HG03025 (cell line): ENCODE data around the gene ITGAV.
A peak's percentile ranks its signal among the peaks of the same experiment; 100 is the strongest.
"Not testable (repeated sequence)": the region's sequence is repeated elsewhere in the genome, so short reads cannot be mapped to it uniquely, and the experiment has no call there.

Experiments used
- ATAC-seq: cut with Tn5 transposase; IDR thresholded peaks from one replicate; pipeline ENCODE4 v1.9.1; 2021; ENCODE audit warnings: mild to moderate bottlenecking, moderate library complexity; ENCODE audit not compliant: unreplicated experiment, low FRiP score

The ITGAV gene

DNA sequence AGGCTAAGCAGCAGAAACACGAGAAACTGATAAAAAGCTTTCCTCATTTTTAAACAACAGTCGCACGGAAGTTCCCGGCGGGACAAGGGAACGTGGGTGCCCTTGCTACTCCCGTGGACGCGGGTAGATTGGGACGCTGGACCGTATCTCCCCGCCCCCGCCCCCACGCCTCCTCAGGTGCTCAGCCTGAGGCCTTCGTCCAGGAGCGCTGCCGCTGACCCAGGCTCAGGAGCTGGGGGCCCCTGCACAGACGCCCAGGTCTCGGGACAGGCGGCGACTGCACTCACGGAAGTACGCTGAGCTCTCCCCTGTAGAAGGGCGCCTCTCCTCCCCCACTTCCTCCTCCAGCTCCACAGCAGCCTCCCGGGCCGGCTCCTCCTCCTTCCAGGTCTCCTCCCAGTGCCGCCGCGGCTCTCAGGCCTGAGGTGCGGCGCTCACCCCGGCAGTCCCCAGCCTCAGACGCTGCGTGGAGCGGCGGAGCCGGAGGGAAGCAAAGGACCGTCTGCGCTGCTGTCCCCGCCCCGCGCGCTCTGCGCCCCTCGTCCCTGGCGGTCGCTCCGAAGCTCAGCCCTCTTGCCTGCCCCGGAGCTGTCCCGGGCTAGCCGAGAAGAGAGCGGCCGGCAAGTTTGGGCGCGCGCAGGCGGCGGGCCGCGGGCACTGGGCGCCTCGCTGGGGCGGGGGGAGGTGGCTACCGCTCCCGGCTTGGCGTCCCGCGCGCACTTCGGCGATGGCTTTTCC, at the start of gene ITGAV:
Gene ITGAV (plus strand): TSS at position 445 of the 738 bp plus-strand sequence. CDS start 283 bp downstream, at position 728.
- ATAC-seq, result peak; percentile 98

GRCh38 chr2:186540941-186541340, 48.9 kb upstream of the ITGAV start:
- no peak for ATAC-seq

GRCh38 chr2:186542002-186542401, 47.9 kb upstream of the ITGAV start:
- no peak for ATAC-seq

DNA sequence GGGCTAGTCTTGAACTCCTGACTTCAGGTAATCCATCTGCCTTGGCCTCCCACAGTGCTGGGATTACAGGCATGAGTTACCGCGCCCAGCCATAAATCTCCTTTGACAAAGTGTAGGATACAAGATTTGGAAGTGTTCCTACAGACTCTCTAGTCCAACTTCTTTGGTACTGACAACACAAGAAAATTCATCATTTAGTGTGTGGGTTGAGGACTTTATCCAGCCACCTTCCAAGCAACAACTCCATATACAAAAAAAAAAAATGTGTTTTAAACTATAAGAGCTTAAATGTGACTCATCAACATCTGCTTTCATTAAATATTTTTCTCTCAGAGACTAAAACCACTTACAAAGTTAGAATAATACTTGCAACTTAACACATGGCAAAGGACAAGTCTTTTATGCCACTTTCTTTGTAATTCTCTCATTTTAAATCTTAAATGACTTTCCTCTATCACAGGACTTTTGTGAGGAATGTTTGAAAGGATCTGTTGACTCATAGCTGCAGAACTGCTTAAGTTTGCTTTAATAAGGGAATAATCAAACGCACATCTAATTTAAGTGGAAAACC, 46.2 kb upstream of the ITGAV start:
- ATAC-seq, result no peak

DNA sequence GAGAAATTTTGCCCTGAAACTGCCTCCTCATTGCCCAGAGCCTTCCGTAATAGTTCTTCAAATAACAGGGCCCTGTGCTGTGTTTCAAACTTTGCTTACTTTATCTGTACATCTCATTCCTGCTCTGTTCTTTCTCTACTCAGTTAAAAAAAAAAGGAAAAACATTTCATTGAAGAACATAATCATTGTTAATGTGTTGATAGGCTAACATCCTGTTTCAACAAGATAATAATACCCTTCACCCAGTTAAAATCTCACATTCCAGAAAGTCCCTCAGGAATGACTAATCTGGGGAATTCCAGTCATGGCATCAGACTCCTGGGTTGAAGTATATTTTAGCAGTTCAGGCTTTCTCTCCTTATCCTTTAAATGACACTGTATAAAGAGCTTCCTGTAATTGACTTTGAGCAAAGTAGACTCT, 45.6 kb upstream of the ITGAV start:
- no peak for ATAC-seq

DNA sequence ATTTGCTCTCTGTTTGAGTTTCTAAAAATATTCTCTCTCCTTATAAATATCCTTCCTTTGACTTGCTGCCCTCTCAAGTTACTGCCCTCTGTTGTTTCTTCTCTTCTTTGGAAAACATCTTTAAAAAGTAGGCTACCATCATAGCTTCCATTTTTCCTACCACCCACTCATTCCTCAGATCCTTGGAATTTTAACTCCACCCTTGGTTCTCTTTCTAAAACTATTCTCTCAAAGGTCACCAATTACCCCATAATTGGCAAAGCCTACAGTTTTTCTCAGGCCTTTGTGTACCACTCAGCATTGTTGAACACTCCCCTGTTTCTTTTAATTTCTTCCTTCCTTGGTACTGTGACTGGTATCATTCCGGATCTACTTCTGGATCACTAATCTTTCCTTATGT, 43.0 kb upstream of the ITGAV start:
- no peak for ATAC-seq

GRCh38 chr2:186551323-186552050, 38.4 kb upstream of the ITGAV start:
- no peak for ATAC-seq

GRCh38 chr2:186554429-186554828, 35.4 kb upstream of the ITGAV start:
- ATAC-seq, result no peak

DNA sequence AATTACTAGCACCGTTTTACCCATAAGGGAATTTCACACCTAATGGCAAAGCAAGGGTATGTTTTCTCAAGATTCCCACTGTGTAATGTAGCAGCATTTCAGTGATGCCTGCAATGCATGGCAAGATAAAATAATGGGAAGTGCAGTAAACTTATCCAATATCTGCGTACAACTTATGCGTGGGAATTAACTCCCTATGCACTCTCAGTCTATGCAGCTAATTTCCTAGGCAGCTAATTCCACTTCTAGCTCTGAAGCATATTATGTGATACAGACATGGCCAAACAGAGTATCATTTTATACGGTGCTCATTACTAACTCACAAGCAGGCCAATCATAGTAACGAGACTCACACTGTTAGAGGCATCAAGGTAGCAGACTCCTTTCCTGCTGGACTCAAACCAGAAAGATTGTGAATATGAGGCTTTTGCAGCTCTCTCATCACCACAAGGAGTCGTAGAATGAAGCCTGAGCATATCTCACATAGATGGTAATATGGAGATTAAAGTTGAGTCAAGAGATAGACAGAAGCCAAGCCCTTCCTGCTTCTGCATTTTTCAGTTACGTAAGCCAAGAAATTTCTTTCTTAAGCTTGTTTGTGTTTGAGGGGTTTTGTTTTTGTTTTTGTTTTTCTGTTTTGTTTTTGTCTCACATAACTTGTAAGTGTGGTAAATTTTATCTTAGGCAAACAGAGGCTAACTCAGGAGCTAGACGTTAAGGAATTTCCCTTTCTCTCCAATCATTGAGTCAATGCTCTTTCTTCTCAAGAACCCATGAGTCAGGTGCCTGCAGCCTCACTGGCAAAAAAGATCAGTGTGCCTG, 34.8 kb upstream of the ITGAV start:
- ATAC-seq, result no peak

- ATAC-seq, result no peak
These were observed 31.2 kb upstream of the ITGAV start for GRCh38 chr2:186558512-186559276.

DNA sequence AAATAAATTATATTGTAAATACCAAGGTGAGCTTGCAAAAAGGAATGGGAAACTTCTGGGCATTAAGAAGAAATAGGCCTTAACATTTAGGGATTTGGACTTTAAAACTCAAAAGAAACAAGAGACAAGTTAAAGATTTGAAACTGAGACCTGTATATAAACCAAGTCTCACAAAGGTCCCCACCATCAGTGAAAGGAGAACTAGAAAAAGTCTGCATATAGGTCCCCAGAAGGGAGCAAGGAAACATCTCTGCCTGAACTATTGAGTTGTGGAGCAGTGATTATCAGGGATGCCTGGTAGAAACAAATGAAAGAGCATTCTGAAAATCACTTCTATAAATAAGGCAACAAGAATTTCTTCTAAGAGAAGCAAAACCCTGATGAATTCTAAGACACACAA, 30.5 kb upstream of the ITGAV start:
- ATAC-seq, result peak; percentile 81

GRCh38 chr2:186559848-186560247, 30.0 kb upstream of the ITGAV start:
- ATAC-seq, result peak; percentile 81

DNA sequence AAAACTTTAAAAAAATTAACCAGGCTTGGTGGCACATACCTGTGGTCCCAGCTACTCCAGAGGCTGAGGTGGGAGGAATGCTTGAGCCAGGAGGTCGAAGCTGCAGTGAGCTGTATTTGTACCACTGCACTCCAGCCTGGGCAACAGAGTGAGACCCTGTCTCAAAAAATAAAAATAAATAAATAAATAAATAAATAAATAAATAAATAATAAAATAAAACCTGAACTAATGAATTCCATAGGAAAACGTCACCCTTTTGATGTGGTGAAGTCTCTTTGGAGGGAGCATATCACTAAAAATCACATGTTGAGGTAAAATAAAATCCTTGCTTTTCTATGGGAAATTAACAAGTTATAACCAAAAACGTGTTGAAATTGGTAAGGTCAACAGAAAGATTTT, 29.6 kb upstream of the ITGAV start:
- ATAC-seq, result no peak

- no peak for ATAC-seq
These were observed 28.2 kb upstream of the ITGAV start for GRCh38 chr2:186561467-186562208.

GRCh38 chr2:186562209-186562578, 27.7 kb upstream of the ITGAV start:
- no peak for ATAC-seq

DNA sequence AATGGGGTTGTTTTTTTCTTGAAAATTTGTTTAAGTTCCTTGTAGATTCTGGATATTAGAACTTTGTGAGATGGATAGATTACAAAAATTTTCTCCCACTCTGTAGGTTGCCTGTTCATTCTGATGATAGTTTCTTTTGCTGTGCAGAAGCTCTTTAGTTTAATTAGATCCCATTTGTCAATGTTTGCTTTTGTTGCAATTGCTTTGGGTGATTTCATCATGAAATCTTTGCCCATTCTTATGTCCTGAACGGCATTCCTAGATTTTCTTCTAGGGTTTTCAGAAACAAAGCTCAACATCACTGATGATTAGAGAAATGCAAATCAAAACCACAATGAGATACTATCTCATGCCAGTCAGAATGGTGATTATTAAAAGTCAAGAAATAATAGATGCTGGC, 21.3 kb upstream of the ITGAV start:
- not testable (repeated sequence) for ATAC-seq

DNA sequence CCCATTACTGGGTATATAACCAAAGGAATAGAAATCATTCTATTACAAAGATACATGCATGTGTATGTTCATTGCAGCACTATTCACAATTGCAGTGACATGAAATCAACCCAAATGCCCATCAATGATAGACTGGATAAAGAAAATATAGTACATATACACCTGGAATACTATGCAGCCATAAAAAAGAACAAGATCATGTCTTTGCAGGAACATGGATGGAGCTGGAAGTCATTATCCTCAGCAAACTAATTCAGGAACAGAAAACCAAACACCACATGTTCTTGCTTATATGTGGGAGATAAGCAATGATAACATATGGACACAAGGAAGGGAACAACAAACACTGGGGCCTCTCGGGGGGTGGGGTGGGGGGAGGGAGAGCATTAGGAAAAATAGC, 20.7 kb upstream of the ITGAV start:
- not testable (repeated sequence) for ATAC-seq

GRCh38 chr2:186569897-186570296, 20.0 kb upstream of the ITGAV start:
- no peak for ATAC-seq

GRCh38 chr2:186570604-186571003, 19.3 kb upstream of the ITGAV start:
- ATAC-seq, result no peak
